Stomach (tissue), 4 donors: ENCODE measurements around the gene IFNA21.

ENCODE experiments used
- EP300 ChIP-seq: sonication (generic); formaldehyde crosslinking; IDR thresholded peaks from one replicate; pipeline ENCODE4 v1.6.1; 2017; ENCODE audit warnings: antibody characterized with exemption
- POLR2A ChIP-seq, 4 donors: fragments of 450-650 bp; IDR thresholded peaks; one replicate each; pipeline ENCODE4 v1.6.1; 2016; ENCODE audit warnings: antibody characterized with exemption in 4 of 4, control low read depth in 2 of 4, mild to moderate bottlenecking in 1 of 4, moderate library complexity in 1 of 4
- POLR2AphosphoS5 ChIP-seq, 3 donors: sonication (generic); formaldehyde crosslinking; IDR thresholded peaks; one replicate each; pipeline ENCODE4 v1.6.1; 2016; ENCODE audit warnings: antibody characterized with exemption in 3 of 3
- TF ChIP-seq, protein P1 (sequence below), 7 experiments: fragments of 450-650 bp in 4 of 7; fragments of 200-600 bp in 3 of 7; sonication (generic) in 3 of 7; IDR thresholded peaks; one replicate each; pipeline ENCODE4 v1.5.1; 2016 to 2019; ENCODE audit warnings: antibody characterized with exemption in 7 of 7, control low read depth in 2 of 7, mild to moderate bottlenecking in 1 of 7

DNA sequence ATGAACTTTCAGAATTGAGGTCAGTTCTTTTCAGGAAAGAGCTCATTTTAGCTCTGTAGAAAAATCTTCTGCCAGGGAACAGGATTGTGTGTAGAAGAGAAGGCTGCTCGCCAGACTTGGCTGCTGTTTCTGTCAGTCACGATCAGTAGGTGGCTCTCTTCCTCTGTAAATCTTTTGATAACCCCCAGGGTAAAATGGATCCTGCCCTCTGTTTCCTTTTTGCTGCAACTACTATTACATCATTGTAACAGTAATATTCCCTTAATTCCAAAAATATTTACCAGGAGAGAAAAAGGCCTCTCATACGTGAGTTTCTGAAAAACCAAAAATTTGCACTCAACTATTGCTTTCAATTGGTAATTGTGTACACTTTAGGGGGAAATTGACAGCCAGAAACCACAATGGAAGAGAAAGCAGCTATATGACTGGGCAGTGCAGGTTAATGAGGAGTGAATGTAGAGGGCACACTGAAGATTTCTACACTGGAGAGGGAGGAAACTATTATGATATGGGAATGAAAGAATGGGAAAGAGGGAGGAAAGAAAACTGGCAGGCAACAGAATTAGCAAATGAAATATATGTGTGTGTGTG lies 12.3 kb downstream of the IFNA21 start:
- TF ChIP-seq, protein P1, sequence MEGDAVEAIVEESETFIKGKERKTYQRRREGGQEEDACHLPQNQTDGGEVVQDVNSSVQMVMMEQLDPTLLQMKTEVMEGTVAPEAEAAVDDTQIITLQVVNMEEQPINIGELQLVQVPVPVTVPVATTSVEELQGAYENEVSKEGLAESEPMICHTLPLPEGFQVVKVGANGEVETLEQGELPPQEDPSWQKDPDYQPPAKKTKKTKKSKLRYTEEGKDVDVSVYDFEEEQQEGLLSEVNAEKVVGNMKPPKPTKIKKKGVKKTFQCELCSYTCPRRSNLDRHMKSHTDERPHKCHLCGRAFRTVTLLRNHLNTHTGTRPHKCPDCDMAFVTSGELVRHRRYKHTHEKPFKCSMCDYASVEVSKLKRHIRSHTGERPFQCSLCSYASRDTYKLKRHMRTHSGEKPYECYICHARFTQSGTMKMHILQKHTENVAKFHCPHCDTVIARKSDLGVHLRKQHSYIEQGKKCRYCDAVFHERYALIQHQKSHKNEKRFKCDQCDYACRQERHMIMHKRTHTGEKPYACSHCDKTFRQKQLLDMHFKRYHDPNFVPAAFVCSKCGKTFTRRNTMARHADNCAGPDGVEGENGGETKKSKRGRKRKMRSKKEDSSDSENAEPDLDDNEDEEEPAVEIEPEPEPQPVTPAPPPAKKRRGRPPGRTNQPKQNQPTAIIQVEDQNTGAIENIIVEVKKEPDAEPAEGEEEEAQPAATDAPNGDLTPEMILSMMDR (IDR thresholded peaks at IDR 0.05), result no peak
- TF ChIP-seq POLR2A (IDR thresholded peaks at IDR 0.05) (no peak), EP300 (no peak), POLR2AphosphoS5 (IDR thresholded peaks at IDR 0.05) (no peak)
